ENCODE results near the gene MAST2.
"Not testable (repeated sequence)": the region's sequence is repeated elsewhere in the genome, so short reads cannot be mapped to it uniquely, and the experiment has no call there.

DNA sequence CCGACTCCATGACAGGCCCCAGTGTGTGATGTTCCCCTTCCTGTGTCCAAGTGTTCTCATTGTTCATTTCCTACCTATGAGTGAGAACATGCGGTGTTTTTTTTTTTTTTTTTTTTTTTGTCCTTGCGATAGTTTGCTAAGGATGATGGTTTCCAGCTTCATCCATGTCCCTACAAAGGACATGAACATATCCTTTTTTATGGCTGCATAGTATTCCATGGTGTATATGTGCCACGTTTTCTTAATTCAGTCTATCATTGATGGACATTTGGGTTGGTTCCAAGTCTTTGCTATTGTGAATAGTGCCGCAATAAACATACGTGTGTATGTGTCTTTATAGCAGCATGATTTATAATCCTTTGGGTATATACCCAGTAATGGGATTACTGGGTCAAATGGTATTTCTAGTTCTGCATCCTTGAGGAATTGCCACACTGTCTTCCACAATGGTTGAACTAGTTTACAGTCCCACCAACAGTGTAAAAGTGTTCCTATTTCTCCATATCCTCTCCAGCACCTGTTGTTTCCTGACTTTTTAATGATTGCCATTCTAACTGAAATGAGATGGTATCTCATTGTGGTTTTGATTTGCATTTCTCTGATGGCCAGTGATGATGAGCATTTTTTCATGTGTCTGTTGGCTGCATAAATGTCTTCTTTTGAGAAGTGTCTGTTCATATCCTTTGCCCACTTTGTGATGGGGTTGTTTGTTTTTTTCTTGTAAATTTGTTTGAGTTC lies 54.5 kb downstream of the MAST2 start:
- TF ChIP-seq, protein P1, sequence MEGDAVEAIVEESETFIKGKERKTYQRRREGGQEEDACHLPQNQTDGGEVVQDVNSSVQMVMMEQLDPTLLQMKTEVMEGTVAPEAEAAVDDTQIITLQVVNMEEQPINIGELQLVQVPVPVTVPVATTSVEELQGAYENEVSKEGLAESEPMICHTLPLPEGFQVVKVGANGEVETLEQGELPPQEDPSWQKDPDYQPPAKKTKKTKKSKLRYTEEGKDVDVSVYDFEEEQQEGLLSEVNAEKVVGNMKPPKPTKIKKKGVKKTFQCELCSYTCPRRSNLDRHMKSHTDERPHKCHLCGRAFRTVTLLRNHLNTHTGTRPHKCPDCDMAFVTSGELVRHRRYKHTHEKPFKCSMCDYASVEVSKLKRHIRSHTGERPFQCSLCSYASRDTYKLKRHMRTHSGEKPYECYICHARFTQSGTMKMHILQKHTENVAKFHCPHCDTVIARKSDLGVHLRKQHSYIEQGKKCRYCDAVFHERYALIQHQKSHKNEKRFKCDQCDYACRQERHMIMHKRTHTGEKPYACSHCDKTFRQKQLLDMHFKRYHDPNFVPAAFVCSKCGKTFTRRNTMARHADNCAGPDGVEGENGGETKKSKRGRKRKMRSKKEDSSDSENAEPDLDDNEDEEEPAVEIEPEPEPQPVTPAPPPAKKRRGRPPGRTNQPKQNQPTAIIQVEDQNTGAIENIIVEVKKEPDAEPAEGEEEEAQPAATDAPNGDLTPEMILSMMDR (IDR thresholded peaks at IDR 0.05), result not testable (repeated sequence)
- not testable (repeated sequence) for TF ChIP-seq POLR2A (IDR thresholded peaks at IDR 0.05)

Data from heart left ventricle (tissue), 13 donors.